NCI-H1417 (cell line): Measurements from ENCODE around the gene TEX22.

Experiments
- DNase-seq, 3 experiments: peaks; one replicate each; lab custom pipeline; 2025; lab: John Stamatoyannopoulos, UW

Gene TEX22

GRCh38 chr14:105384605-105385321 lies 13.6 kb upstream of the TEX22 start:
- no peak for DNase-seq

- no peak for DNase-seq
These were observed 13.1 kb upstream of the TEX22 start for GRCh38 chr14:105385322-105385637.

- DNase-seq, result no peak
These were observed 12.5 kb upstream of the TEX22 start for GRCh38 chr14:105385698-105386365.

- no peak for DNase-seq
These were observed 11.5 kb upstream of the TEX22 start for GRCh38 chr14:105386581-105387529.

- DNase-seq, result peak in 1 of 3 experiments; percentile 37
These were observed 10.8 kb upstream of the TEX22 start for GRCh38 chr14:105387530-105387922.

- peak in 2 of 3 experiments; percentile 27 to 65 for DNase-seq
These were observed 10.0 kb upstream of the TEX22 start for GRCh38 chr14:105388110-105388951.

- DNase-seq, result no peak
These were observed 9.4 kb upstream of the TEX22 start for GRCh38 chr14:105388976-105389375.

- DNase-seq, result no peak
These were observed 8.8 kb upstream of the TEX22 start for GRCh38 chr14:105389534-105389933.

- no peak for DNase-seq
These were observed 8.1 kb upstream of the TEX22 start for GRCh38 chr14:105389976-105390848.

- peak in 2 of 3 experiments; percentile 42 to 65 for DNase-seq
These were observed 7.4 kb upstream of the TEX22 start for GRCh38 chr14:105390849-105391500.

- no peak for DNase-seq
These were observed 6.8 kb upstream of the TEX22 start for GRCh38 chr14:105391541-105391940.

GRCh38 chr14:105392131-105393090 lies 5.9 kb upstream of the TEX22 start:
- DNase-seq, result no peak

- DNase-seq, result no peak
These were observed 5.2 kb upstream of the TEX22 start for GRCh38 chr14:105393151-105393550.

- no peak for DNase-seq
These were observed 3.4 kb upstream of the TEX22 start for GRCh38 chr14:105394714-105395537.

- DNase-seq, result no peak
These were observed 2.8 kb upstream of the TEX22 start for GRCh38 chr14:105395538-105395854.

GRCh38 chr14:105397350-105397931 lies 897 bp upstream of the TEX22 start:
- no peak for DNase-seq

- peak; percentile 62 to 93 (median 91) for DNase-seq
These were observed 558 bp downstream of the TEX22 start for GRCh38 chr14:105398726-105399465.
